GM12891 (cell line): ENCODE results near the gene IGFBP3.
"Not testable (repeated sequence)": the region's sequence is repeated elsewhere in the genome, so short reads cannot be mapped to it uniquely, and the experiment has no call there.

Experiments used
- PAX5 ChIP-seq: IDR thresholded peaks from 2 replicates; pipeline ENCODE4 v1.6.1; 2011; ENCODE audit warnings: low read length, moderate library complexity, mild to moderate bottlenecking; ENCODE audit not compliant: insufficient read depth, severe bottlenecking
- POLR2A ChIP-seq: IDR thresholded peaks from 2 replicates; pipeline ENCODE4 v1.6.1; 2011; ENCODE audit warnings: low read depth, low read length, control low read depth
- POLR2AphosphoS5 ChIP-seq: IDR thresholded peaks from 2 replicates; pipeline ENCODE4 v1.6.1; 2011; ENCODE audit warnings: low read depth, low read length, control low read depth
- POU2F2 ChIP-seq: IDR thresholded peaks from 2 replicates; pipeline ENCODE4 v1.6.1; 2011; ENCODE audit warnings: low read depth, mild to moderate bottlenecking, control low read depth, low read length, moderate library complexity
- TAF1 ChIP-seq: IDR thresholded peaks from 2 replicates; pipeline ENCODE4 v1.6.1; 2011; ENCODE audit warnings: low read depth, low read length, control low read depth

- not testable (repeated sequence) for TF ChIP-seq POLR2A, POLR2AphosphoS5, TAF1, PAX5, POU2F2
Observed at GRCh38 chr7:45940237-45940781, 19.2 kb upstream of the IGFBP3 start.
